Thyroid gland (tissue), 4 donors: ENCODE results near the gene PRELP. TPM values are rescaled to one million over a fixed set of nuclear protein-coding genes. Genes with fewer than 3 reads are reported as not detected.

Source experiments
- DNase-seq, 2 donors: peaks; one replicate each; pipeline ENCODE4 v3.0.0-alpha.2; 2019
- H3K27ac ChIP-seq, 3 donors: fragments of 200-600 bp; sonication (generic); 1 replicate in 2 of 3; 2 replicates in 1 of 3; pipeline ENCODE4 v1.5.1; 2016 to 2019; ENCODE audit warnings: mild to moderate bottlenecking in 1 of 3, moderate library complexity in 1 of 3
- H3K27me3 ChIP-seq: fragments of 200-600 bp; sonication (generic); one replicate; pipeline ENCODE4 v1.5.1; 2019
- H3K36me3 ChIP-seq, 2 donors: fragments of 200-600 bp; sonication (generic); one replicate each; pipeline ENCODE4 v1.5.1; 2016 to 2019
- H3K4me1 ChIP-seq, 2 donors: fragments of 200-600 bp; sonication (generic); one replicate each; pipeline ENCODE4 v1.5.1; 2017 to 2019
- H3K4me3 ChIP-seq, 3 donors: fragments of 200-600 bp; sonication (generic); replicated peaks in 1 of 3; 1 replicate in 2 of 3; 2 replicates in 1 of 3; pipeline ENCODE4 v1.5.1; 2016; ENCODE audit warnings: mild to moderate bottlenecking in 1 of 3
- H3K9me3 ChIP-seq: fragments of 200-600 bp; sonication (generic); one replicate; pipeline ENCODE4 v1.5.1; 2017
- CTCF ChIP-seq, 6 experiments: fragments of 200-600 bp in 3 of 6; fragments of 450-650 bp in 3 of 6; sonication (generic) in 3 of 6; IDR thresholded peaks; one replicate each; pipeline ENCODE4 v1.5.1; 2016 to 2019; ENCODE audit warnings: antibody characterized with exemption in 6 of 6, mild to moderate bottlenecking in 2 of 6, inconsistent platforms in 1 of 6, moderate library complexity in 1 of 6
- POLR2A ChIP-seq, 2 donors: fragments of 450-650 bp; IDR thresholded peaks; one replicate each; pipeline ENCODE4 v1.6.1; 2017; ENCODE audit warnings: antibody characterized with exemption in 2 of 2, mild to moderate bottlenecking in 2 of 2, moderate library complexity in 1 of 2
- WGBS, 2 donors: methylation state at CpG; one replicate each; pipeline ENCODE4 v1.1.5; 2017; 5-methylcytosine and 5-hydroxymethylcytosine counted together
- intact Hi-C: fragments of 100-400 bp; cut with DNase I; formaldehyde crosslinking; loops from one replicate; pipeline ENCODE4 v1.15.1; 2023
- total RNA-seq, 4 donors: library from RNA; depleted of rRNA; stranded (reverse); fragments of >200 nt; gene quantifications; one replicate each; pipeline ENCODE4 v1.2.3, GENCODE V29; 2016

The PRELP gene
- total RNA-seq, 4 donors from 2014 or later = 17.5 to 86.1 (median 35.4) TPM

GRCh38 chr1:203453016-203453415, 22.6 kb upstream of the PRELP start:
- intact Hi-C loops = no loop called here
- 56 to 58% methylated on average over 5 of the region's 5 CpGs for WGBS, 2 donors
- H3K27me3 ChIP-seq = no peaks in the 10 kb centered on the region
- no peak overlapping the region for H3K4me3 ChIP-seq
- no peak for DNase-seq
- H3K9me3 ChIP-seq = no peaks in the 10 kb centered on the region
- peaks cover 0 to 33% of the 10 kb centered on the region in 2 donors for H3K4me1 ChIP-seq
- H3K27ac ChIP-seq = no peak overlapping the region
- no peak for TF ChIP-seq POLR2A (IDR thresholded peaks at IDR 0.05)
- no peak for TF ChIP-seq CTCF (IDR thresholded peaks at IDR 0.05)
- H3K36me3 ChIP-seq = no peaks in the 10 kb centered on the region

- 41 to 43% methylated on average over 5 of the region's 5 CpGs for WGBS, 2 donors
- Histone ChIP-seq H3K27me3 (no peaks in the 10 kb centered on the region), H3K36me3 (no peaks in the 10 kb centered on the region), H3K4me1 (peaks cover 0 to 28% of the 10 kb centered on the region in 2 donors), H3K27ac (no peak overlapping the region), H3K9me3 (no peaks in the 10 kb centered on the region), H3K4me3 (no peak overlapping the region)
- DNase-seq = no peak
- intact Hi-C loops = no loop called here
- TF ChIP-seq CTCF (IDR thresholded peaks at IDR 0.05) = no peak
Measured at GRCh38 chr1:203453616-203454015, 22.0 kb upstream of the PRELP start.

GRCh38 chr1:203454986-203455471, 20.6 kb upstream of the PRELP start:
- H3K4me1 ChIP-seq = peaks cover 0 to 21% of the 10 kb centered on the region in 2 donors
- no peak overlapping the region for H3K4me3 ChIP-seq
- no peaks in the 10 kb centered on the region for H3K36me3 ChIP-seq
- no peaks in the 10 kb centered on the region for H3K9me3 ChIP-seq
- 88 to 91% methylated on average over 15 to 17 of the region's 18 CpGs for WGBS, 2 donors
- intact Hi-C loops = no loop called here
- no peaks in the 10 kb centered on the region for H3K27me3 ChIP-seq
- DNase-seq = no peak
- no peak for TF ChIP-seq POLR2A (IDR thresholded peaks at IDR 0.05)
- no peak for TF ChIP-seq CTCF (IDR thresholded peaks at IDR 0.05)
- H3K27ac ChIP-seq = no peak overlapping the region

- no peak overlapping the region for H3K4me3 ChIP-seq
- no peak for TF ChIP-seq CTCF (IDR thresholded peaks at IDR 0.05)
- no peak for TF ChIP-seq POLR2A (IDR thresholded peaks at IDR 0.05)
- intact Hi-C loops = no loop called here
- no peak for DNase-seq
- H3K4me1 ChIP-seq = peaks cover 0 to 14% of the 10 kb centered on the region in 2 donors
- no peak overlapping the region for H3K27ac ChIP-seq
- WGBS, 2 donors = 84 to 100% methylated on average over 1 to 3 of the region's 3 CpGs
- H3K9me3 ChIP-seq = no peaks in the 10 kb centered on the region
- H3K27me3 ChIP-seq = no peaks in the 10 kb centered on the region
- no peaks in the 10 kb centered on the region for H3K36me3 ChIP-seq
Measured at GRCh38 chr1:203455706-203456105, 19.9 kb upstream of the PRELP start.

- Histone ChIP-seq H3K4me1 (peaks cover 0 to 9% of the 10 kb centered on the region in 2 donors), H3K4me3 (no peak overlapping the region), H3K27ac (no peak overlapping the region), H3K27me3 (no peaks in the 10 kb centered on the region), H3K36me3 (no peaks in the 10 kb centered on the region), H3K9me3 (no peaks in the 10 kb centered on the region)
- no peak for TF ChIP-seq POLR2A (IDR thresholded peaks at IDR 0.05)
- no peak for TF ChIP-seq CTCF (IDR thresholded peaks at IDR 0.05)
- DNase-seq = no peak
- intact Hi-C loops = no loop called here
- 85 to 98% methylated on average over 4 of the region's 4 CpGs for WGBS, 2 donors
Measured at GRCh38 chr1:203456577-203456976, 19.0 kb upstream of the PRELP start.
